HepG2 (cell line): Measurements from ENCODE around the gene PPA1. TPM values are rescaled to one million over a fixed set of nuclear protein-coding genes. Genes with fewer than 3 reads are reported as not detected.

Experiments used
- CTCF ChIP-seq: sonication (generic); formaldehyde crosslinking; IDR thresholded peaks from 2 replicates; pipeline ENCODE4 v1.5.0; 2020; ENCODE audit warnings: mild to moderate bottlenecking, missing genetic modification reagents, moderate library complexity
- IKZF4 ChIP-seq: sonication (generic); formaldehyde crosslinking; IDR thresholded peaks from 2 replicates; pipeline ENCODE4 v1.5.1; 2020; ENCODE audit warnings: borderline replicate concordance, mild to moderate bottlenecking, low read depth, missing genetic modification reagents; ENCODE audit errors: not compliant biosample characterization
- PLRG1 ChIP-seq: fragments of 450-650 bp; conservative IDR thresholded peaks from 2 replicates; pipeline ENCODE4 v1.6.1; 2016
- RBFOX2 ChIP-seq: fragments of 200-400 bp; formaldehyde crosslinking; IDR thresholded peaks from 2 replicates; pipeline ENCODE4 v1.6.1; 2017; ENCODE audit warnings: low read depth, mild to moderate bottlenecking, low read length
- SATB2 ChIP-seq: sonication (generic); formaldehyde crosslinking; IDR thresholded peaks from 2 replicates; pipeline ENCODE4 v1.5.0; 2020; ENCODE audit warnings: missing genetic modification reagents
- ZBTB20 ChIP-seq: sonication (generic); formaldehyde crosslinking; IDR thresholded peaks from 2 replicates; pipeline ENCODE4 v1.8.1; 2023; ENCODE audit warnings: missing genetic modification reagents, low read depth, mild to moderate bottlenecking, borderline replicate concordance
- ZFP62 ChIP-seq: sonication (generic); formaldehyde crosslinking; IDR thresholded peaks from 2 replicates; pipeline ENCODE4 v1.4.0; 2020; ENCODE audit warnings: missing genetic modification reagents
- ZFYVE20 ChIP-seq: sonication (generic); formaldehyde crosslinking; IDR thresholded peaks from 2 replicates; pipeline ENCODE4 v1.8.0; 2023; ENCODE audit warnings: low read depth, mild to moderate bottlenecking, moderate library complexity, missing genetic modification reagents, borderline replicate concordance
- ZNF205 ChIP-seq: IDR thresholded peaks from 2 replicates; pipeline ENCODE4 v1.6.1; 2018; ENCODE audit warnings: missing biosample characterization, missing genetic modification reagents
- ZNF224 ChIP-seq: sonication (generic); formaldehyde crosslinking; IDR thresholded peaks from 2 replicates; pipeline ENCODE4 v1.5.0; 2020; ENCODE audit warnings: mild to moderate bottlenecking, missing genetic modification reagents
- ZNF33B ChIP-seq: sonication (generic); formaldehyde crosslinking; IDR thresholded peaks from 2 replicates; pipeline ENCODE4 v1.5.1; 2020; ENCODE audit warnings: mild to moderate bottlenecking, missing genetic modification reagents
- ZNF367 ChIP-seq: sonication (generic); formaldehyde crosslinking; IDR thresholded peaks from 2 replicates; pipeline ENCODE4 v1.4.0; 2020; ENCODE audit warnings: missing genetic modification reagents, borderline replicate concordance
- ZNF431 ChIP-seq: sonication (generic); formaldehyde crosslinking; IDR thresholded peaks from 2 replicates; pipeline ENCODE4 v1.9.0; 2022; ENCODE audit warnings: missing genetic modification reagents, low read depth, mild to moderate bottlenecking, borderline replicate concordance
- ZNF451 ChIP-seq: sonication (generic); formaldehyde crosslinking; IDR thresholded peaks from 2 replicates; pipeline ENCODE4 v1.5.0; 2020; ENCODE audit warnings: mild to moderate bottlenecking, missing genetic modification reagents
- ZNF75D ChIP-seq: sonication (generic); formaldehyde crosslinking; IDR thresholded peaks from 2 replicates; pipeline ENCODE4 v1.8.1; 2023; ENCODE audit warnings: missing genetic modification reagents, mild to moderate bottlenecking, borderline replicate concordance
- polyA plus RNA-seq, 8 experiments: library from polyadenylated mRNA; depleted of rRNA in 3 of 8; stranded (reverse) in 7 of 8; unstranded in 1 of 8; fragments of >200 nt; fragmentation: Illumina TruSeq in 4 of 8; extraction: Trizol in 4 of 8; gene quantifications; 2 replicates each; pipeline versions ENCODE4 v1.2.1 to v1.2.3, GENCODE V29; 2011 to 2016; ENCODE audit warnings: low read depth in 4 of 8, missing spikeins in 1 of 8, mixed read lengths in 1 of 8; ENCODE audit not compliant: insufficient read depth in 1 of 8
- total RNA-seq, 5 experiments: library from RNA; depleted of rRNA; stranded (reverse); fragments of >200 nt; fragmentation: Illumina TruSeq; extraction: Trizol; gene quantifications; 2 replicates each; pipeline ENCODE4 v1.2.3, GENCODE V29; 2016; ENCODE audit warnings: low read depth in 1 of 5
- TF ChIP-seq, protein P1 (sequence below): sonication (generic); formaldehyde crosslinking; IDR thresholded peaks from 2 replicates; pipeline ENCODE4 v1.4.0; 2020; ENCODE audit warnings: missing genetic modification reagents, mild to moderate bottlenecking, borderline replicate concordance
- TF ChIP-seq, protein P2 (sequence below): IDR thresholded peaks from 2 replicates; pipeline ENCODE4 v1.6.1; 2016; ENCODE audit warnings: low read depth, borderline replicate concordance
- TF ChIP-seq, protein P3 (sequence below): sonication (generic); formaldehyde crosslinking; IDR thresholded peaks from 2 replicates; pipeline ENCODE4 v1.8.1; 2023; ENCODE audit warnings: missing genetic modification reagents, mild to moderate bottlenecking, borderline replicate concordance
- TF ChIP-seq, protein P4 (sequence below): sonication (generic); formaldehyde crosslinking; IDR thresholded peaks from 2 replicates; pipeline ENCODE4 v1.9.0; 2022; ENCODE audit warnings: low read depth, missing genetic modification reagents

The PPA1 gene
- total and polyA plus RNA-seq, 2 of the 13 experiments (the other 11 are each of a cell fraction or from before 2014, with no cell fraction given) = 136 to 250 TPM

- TF ChIP-seq ZFP62 (0 out of 2 replicates have a peak, but pooled peaks have one; percentile 50), ZNF367 (CRISPR knock-in tag) (0 out of 2 replicates have a peak, but pooled peaks have one; percentile 21), ZNF75D (CRISPR knock-in tag) (no peak), SATB2 (CRISPR knock-in tag) (no peak), ZNF431 (CRISPR knock-in tag) (peak; percentile 83), CTCF (CRISPR knock-in tag) (peak; percentile 38; the same call in 1 of the 2 replicates), RBFOX2 (peak; percentile 96), ZFYVE20 (CRISPR knock-in tag) (0 out of 2 replicates have a peak, but pooled peaks have one; percentile 43), IKZF4 (CRISPR knock-in tag) (peak; percentile 50), PLRG1 (no peak), ZNF205 (CRISPR knock-in tag) (no peak; the same call in 1 of the 2 replicates), ZNF224 (CRISPR knock-in tag) (peak; percentile 86; the same call in 1 of the 2 replicates), ZNF451 (CRISPR knock-in tag) (peak; percentile 37; the same call in 1 of the 2 replicates), ZBTB20 (CRISPR knock-in tag) (no peak), ZNF33B (peak; percentile 25; the same call in 1 of the 2 replicates)
- TF ChIP-seq, protein P1, sequence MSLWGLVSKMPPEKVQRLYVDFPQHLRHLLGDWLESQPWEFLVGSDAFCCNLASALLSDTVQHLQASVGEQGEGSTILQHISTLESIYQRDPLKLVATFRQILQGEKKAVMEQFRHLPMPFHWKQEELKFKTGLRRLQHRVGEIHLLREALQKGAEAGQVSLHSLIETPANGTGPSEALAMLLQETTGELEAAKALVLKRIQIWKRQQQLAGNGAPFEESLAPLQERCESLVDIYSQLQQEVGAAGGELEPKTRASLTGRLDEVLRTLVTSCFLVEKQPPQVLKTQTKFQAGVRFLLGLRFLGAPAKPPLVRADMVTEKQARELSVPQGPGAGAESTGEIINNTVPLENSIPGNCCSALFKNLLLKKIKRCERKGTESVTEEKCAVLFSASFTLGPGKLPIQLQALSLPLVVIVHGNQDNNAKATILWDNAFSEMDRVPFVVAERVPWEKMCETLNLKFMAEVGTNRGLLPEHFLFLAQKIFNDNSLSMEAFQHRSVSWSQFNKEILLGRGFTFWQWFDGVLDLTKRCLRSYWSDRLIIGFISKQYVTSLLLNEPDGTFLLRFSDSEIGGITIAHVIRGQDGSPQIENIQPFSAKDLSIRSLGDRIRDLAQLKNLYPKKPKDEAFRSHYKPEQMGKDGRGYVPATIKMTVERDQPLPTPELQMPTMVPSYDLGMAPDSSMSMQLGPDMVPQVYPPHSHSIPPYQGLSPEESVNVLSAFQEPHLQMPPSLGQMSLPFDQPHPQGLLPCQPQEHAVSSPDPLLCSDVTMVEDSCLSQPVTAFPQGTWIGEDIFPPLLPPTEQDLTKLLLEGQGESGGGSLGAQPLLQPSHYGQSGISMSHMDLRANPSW = peak; percentile 54; the same call in 1 of the 2 replicates
- TF ChIP-seq, protein P2, sequence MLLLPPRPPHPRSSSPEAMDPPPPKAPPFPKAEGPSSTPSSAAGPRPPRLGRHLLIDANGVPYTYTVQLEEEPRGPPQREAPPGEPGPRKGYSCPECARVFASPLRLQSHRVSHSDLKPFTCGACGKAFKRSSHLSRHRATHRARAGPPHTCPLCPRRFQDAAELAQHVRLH (CRISPR knock-in tag) = peak; percentile 44
- TF ChIP-seq, protein P3, sequence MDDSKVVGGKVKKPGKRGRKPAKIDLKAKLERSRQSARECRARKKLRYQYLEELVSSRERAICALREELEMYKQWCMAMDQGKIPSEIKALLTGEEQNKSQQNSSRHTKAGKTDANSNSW (CRISPR knock-in tag) = peak; percentile 75; the same call in 1 of the 2 replicates
- TF ChIP-seq, protein P4, sequence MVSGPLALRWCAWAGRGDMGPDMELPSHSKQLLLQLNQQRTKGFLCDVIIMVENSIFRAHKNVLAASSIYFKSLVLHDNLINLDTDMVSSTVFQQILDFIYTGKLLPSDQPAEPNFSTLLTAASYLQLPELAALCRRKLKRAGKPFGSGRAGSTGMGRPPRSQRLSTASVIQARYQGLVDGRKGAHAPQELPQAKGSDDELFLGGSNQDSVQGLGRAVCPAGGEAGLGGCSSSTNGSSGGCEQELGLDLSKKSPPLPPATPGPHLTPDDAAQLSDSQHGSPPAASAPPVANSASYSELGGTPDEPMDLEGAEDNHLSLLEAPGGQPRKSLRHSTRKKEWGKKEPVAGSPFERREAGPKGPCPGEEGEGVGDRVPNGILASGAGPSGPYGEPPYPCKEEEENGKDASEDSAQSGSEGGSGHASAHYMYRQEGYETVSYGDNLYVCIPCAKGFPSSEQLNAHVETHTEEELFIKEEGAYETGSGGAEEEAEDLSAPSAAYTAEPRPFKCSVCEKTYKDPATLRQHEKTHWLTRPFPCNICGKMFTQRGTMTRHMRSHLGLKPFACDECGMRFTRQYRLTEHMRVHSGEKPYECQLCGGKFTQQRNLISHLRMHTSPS (CRISPR knock-in tag) = 0 out of 2 replicates have a peak, but pooled peaks have one; percentile 28
Measured at GRCh38 chr10:70233109-70233938, at the start of gene PPA1 (continued).
